HEK293 (cell line): ENCODE results near the gene MRPL48.
A peak's percentile ranks its signal among the peaks of the same experiment; 100 is the strongest.

Source experiments
- ELK4 ChIP-seq: IDR thresholded peaks from 2 replicates; pipeline ENCODE4 v1.6.1; 2011; ENCODE audit warnings: mild to moderate bottlenecking, low read depth, low read length, borderline replicate concordance
- GLI4 ChIP-seq: fragments of 450-650 bp; formaldehyde crosslinking; IDR thresholded peaks from 2 replicates; pipeline ENCODE4 v1.5.1; 2016; ENCODE audit warnings: missing biosample characterization, missing genetic modification characterization
- OSR2 ChIP-seq: fragments of 450-650 bp; formaldehyde crosslinking; IDR thresholded peaks from 2 replicates; pipeline ENCODE4 v1.5.1; 2016; ENCODE audit warnings: missing biosample characterization, missing genetic modification characterization
- PRDM2 ChIP-seq: fragments of 450-650 bp; formaldehyde crosslinking; IDR thresholded peaks from 2 replicates; pipeline ENCODE4 v1.5.1; 2016; ENCODE audit warnings: missing biosample characterization, missing genetic modification characterization, borderline replicate concordance
- ZBTB21 ChIP-seq: fragments of 450-650 bp; formaldehyde crosslinking; IDR thresholded peaks from 2 replicates; pipeline ENCODE4 v1.5.1; 2017; ENCODE audit warnings: missing biosample characterization, missing genetic modification characterization
- ZFHX2 ChIP-seq: fragments of 450-650 bp; formaldehyde crosslinking; conservative IDR thresholded peaks from 2 replicates; pipeline ENCODE4 v1.5.1; 2016; ENCODE audit warnings: missing biosample characterization, missing genetic modification characterization
- ZNF121 ChIP-seq: fragments of 450-650 bp; formaldehyde crosslinking; IDR thresholded peaks from 2 replicates; pipeline ENCODE4 v1.5.1; 2016; ENCODE audit warnings: missing biosample characterization, missing genetic modification characterization
- ZNF138 ChIP-seq: fragments of 450-650 bp; formaldehyde crosslinking; IDR thresholded peaks from 2 replicates; pipeline ENCODE4 v1.5.1; 2016; ENCODE audit warnings: missing biosample characterization, missing genetic modification characterization, borderline replicate concordance
- ZNF16 ChIP-seq: fragments of 450-650 bp; formaldehyde crosslinking; IDR thresholded peaks from 2 replicates; pipeline ENCODE4 v1.5.1; 2016; ENCODE audit warnings: low read depth, missing biosample characterization, missing genetic modification characterization
- ZNF184 ChIP-seq: fragments of 450-650 bp; IDR thresholded peaks from 2 replicates; pipeline ENCODE4 v1.5.1; 2018; ENCODE audit warnings: missing biosample characterization, mild to moderate bottlenecking, missing genetic modification characterization
- ZNF248 ChIP-seq: fragments of 450-650 bp; formaldehyde crosslinking; IDR thresholded peaks from 2 replicates; pipeline ENCODE4 v1.5.1; 2017; ENCODE audit warnings: missing biosample characterization, missing genetic modification characterization
- ZNF335 ChIP-seq: fragments of 450-650 bp; formaldehyde crosslinking; conservative IDR thresholded peaks from 2 replicates; pipeline ENCODE4 v1.5.1; 2016; ENCODE audit warnings: missing biosample characterization, missing genetic modification characterization
- ZNF510 ChIP-seq: fragments of 450-650 bp; formaldehyde crosslinking; IDR thresholded peaks from 2 replicates; pipeline ENCODE4 v1.5.1; 2018; ENCODE audit warnings: mild to moderate bottlenecking, missing genetic modification characterization, missing biosample characterization; ENCODE audit not compliant: insufficient replicate concordance
- ZNF521 ChIP-seq: fragments of 450-650 bp; formaldehyde crosslinking; IDR thresholded peaks from 2 replicates; pipeline ENCODE4 v1.5.1; 2017; ENCODE audit warnings: missing biosample characterization, mild to moderate bottlenecking, missing genetic modification characterization
- ZNF544 ChIP-seq: fragments of 450-650 bp; formaldehyde crosslinking; IDR thresholded peaks from 2 replicates; pipeline ENCODE4 v1.5.0; 2017; ENCODE audit warnings: missing biosample characterization, missing genetic modification characterization
- ZNF549 ChIP-seq: fragments of 450-650 bp; IDR thresholded peaks from 2 replicates; pipeline ENCODE4 v1.5.1; 2018; ENCODE audit warnings: missing biosample characterization, missing genetic modification characterization, mild to moderate bottlenecking, inconsistent platforms, moderate library complexity
- ZNF585B ChIP-seq: fragments of 450-650 bp; formaldehyde crosslinking; IDR thresholded peaks from 2 replicates; pipeline ENCODE4 v1.5.1; 2016; ENCODE audit warnings: missing biosample characterization, missing genetic modification characterization
- ZNF626 ChIP-seq: fragments of 450-650 bp; sonication (Bioruptor Pico); formaldehyde crosslinking; IDR thresholded peaks from 2 replicates; pipeline ENCODE4 v1.5.1; 2018; ENCODE audit warnings: missing biosample characterization, missing genetic modification characterization, inconsistent platforms
- ZNF639 ChIP-seq: fragments of 450-650 bp; formaldehyde crosslinking; IDR thresholded peaks from 2 replicates; pipeline ENCODE4 v1.5.1; 2016; ENCODE audit warnings: missing biosample characterization, missing genetic modification characterization
- ZNF660 ChIP-seq: fragments of 450-650 bp; IDR thresholded peaks from 2 replicates; pipeline ENCODE4 v1.5.1; 2018; ENCODE audit warnings: missing biosample characterization, mild to moderate bottlenecking, missing genetic modification characterization
- ZNF704 ChIP-seq: fragments of 450-650 bp; formaldehyde crosslinking; IDR thresholded peaks from 2 replicates; pipeline ENCODE4 v1.5.1; 2016; ENCODE audit warnings: missing biosample characterization, missing genetic modification characterization
- ZNF76 ChIP-seq: fragments of 450-650 bp; formaldehyde crosslinking; IDR thresholded peaks from 2 replicates; pipeline ENCODE4; 2016; ENCODE audit warnings: low read depth, missing biosample characterization, missing genetic modification characterization, borderline replicate concordance
- ZNF768 ChIP-seq: fragments of 450-650 bp; formaldehyde crosslinking; IDR thresholded peaks from 2 replicates; pipeline ENCODE4 v1.5.1; 2018; ENCODE audit warnings: missing biosample characterization, mild to moderate bottlenecking, missing genetic modification characterization
- ZNF830 ChIP-seq: fragments of 450-650 bp; IDR thresholded peaks from 2 replicates; pipeline ENCODE4 v1.5.0; 2018; ENCODE audit warnings: missing biosample characterization, missing genetic modification characterization, low read depth, mild to moderate bottlenecking, moderate library complexity
- ZNF837 ChIP-seq: fragments of 450-650 bp; formaldehyde crosslinking; IDR thresholded peaks from 2 replicates; pipeline ENCODE4 v1.5.1; 2016; ENCODE audit warnings: missing biosample characterization, missing genetic modification characterization
- TF ChIP-seq, protein P1 (sequence below): fragments of 450-650 bp; formaldehyde crosslinking; optimal IDR thresholded peaks from 2 replicates; pipeline ENCODE3; 2016; ENCODE audit warnings: missing biosample characterization, mild to moderate bottlenecking, missing genetic modification characterization
- TF ChIP-seq, protein P2 (sequence below): fragments of 450-650 bp; formaldehyde crosslinking; IDR thresholded peaks from 2 replicates; pipeline ENCODE4 v1.5.1; 2016; ENCODE audit warnings: missing biosample characterization, missing genetic modification characterization

MRPL48 gene

GRCh38 chr11:73787643-73788558, at the start of gene MRPL48 (continued):
- no peak; the same call in 1 of the 2 replicates for TF ChIP-seq PRDM2 (tag by site-specific recombination)
- TF ChIP-seq ZNF544, result no peak
- TF ChIP-seq ZNF335 (tag by site-specific recombination), result peak; percentile 42
- TF ChIP-seq, protein P1, sequence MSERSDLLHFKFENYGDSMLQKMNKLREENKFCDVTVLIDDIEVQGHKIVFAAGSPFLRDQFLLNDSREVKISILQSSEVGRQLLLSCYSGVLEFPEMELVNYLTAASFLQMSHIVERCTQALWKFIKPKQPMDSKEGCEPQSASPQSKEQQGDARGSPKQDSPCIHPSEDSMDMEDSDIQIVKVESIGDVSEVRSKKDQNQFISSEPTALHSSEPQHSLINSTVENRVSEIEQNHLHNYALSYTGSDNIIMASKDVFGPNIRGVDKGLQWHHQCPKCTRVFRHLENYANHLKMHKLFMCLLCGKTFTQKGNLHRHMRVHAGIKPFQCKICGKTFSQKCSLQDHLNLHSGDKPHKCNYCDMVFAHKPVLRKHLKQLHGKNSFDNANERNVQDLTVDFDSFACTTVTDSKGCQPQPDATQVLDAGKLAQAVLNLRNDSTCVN, result peak; percentile 88
- no peak for TF ChIP-seq ZNF626
- TF ChIP-seq GLI4 (tag by site-specific recombination), result peak; percentile 96
- TF ChIP-seq ZNF248 (tag by site-specific recombination), result no peak
- peak; percentile 84 for TF ChIP-seq ZNF660 (tag by site-specific recombination)
- TF ChIP-seq ZNF830 (tag by site-specific recombination), result no peak
- peak; percentile 91 for TF ChIP-seq ZNF76 (tag by site-specific recombination)
- no peak for TF ChIP-seq ZNF585B (tag by site-specific recombination)
- no peak for TF ChIP-seq ZNF549 (tag by site-specific recombination)
- TF ChIP-seq ZNF184 (tag by site-specific recombination), result no peak
- no peak for TF ChIP-seq ZNF704
- peak; percentile 31 for TF ChIP-seq ZNF510 (tag by site-specific recombination)
- TF ChIP-seq, protein P2, sequence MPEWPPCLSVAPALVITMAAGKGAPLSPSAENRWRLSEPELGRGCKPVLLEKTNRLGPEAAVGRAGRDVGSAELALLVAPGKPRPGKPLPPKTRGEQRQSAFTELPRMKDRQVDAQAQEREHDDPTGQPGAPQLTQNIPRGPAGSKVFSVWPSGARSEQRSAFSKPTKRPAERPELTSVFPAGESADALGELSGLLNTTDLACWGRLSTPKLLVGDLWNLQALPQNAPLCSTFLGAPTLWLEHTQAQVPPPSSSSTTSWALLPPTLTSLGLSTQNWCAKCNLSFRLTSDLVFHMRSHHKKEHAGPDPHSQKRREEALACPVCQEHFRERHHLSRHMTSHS (tag by site-specific recombination), result no peak
- TF ChIP-seq OSR2 (tag by site-specific recombination), result peak; percentile 99
- no peak for TF ChIP-seq ZNF16 (tag by site-specific recombination)
- 0 out of 2 replicates have a peak, but pooled peaks have one; percentile 51 for TF ChIP-seq ZNF138 (tag by site-specific recombination)
- TF ChIP-seq ZNF837 (tag by site-specific recombination), result no peak
- TF ChIP-seq ZNF121 (tag by site-specific recombination), result peak; percentile 61; the same call in 1 of the 2 replicates
- peak; percentile 98 for TF ChIP-seq ZNF639 (tag by site-specific recombination)
- peak; percentile 45; the same call in 1 of the 2 replicates for TF ChIP-seq ZBTB21 (tag by site-specific recombination)
- peak; percentile 71; the same call in 1 of the 2 replicates for TF ChIP-seq ZNF768 (tag by site-specific recombination)
- TF ChIP-seq ZNF521 (tag by site-specific recombination), result no peak
- no peak for TF ChIP-seq ELK4
- TF ChIP-seq ZFHX2 (tag by site-specific recombination), result no peak; the same call in none of the 2 replicates
